IMR-90 (cell line): ENCODE results near the gene TBC1D22A. TPM values are rescaled to one million over a fixed set of nuclear protein-coding genes. Genes with fewer than 3 reads are reported as not detected.

Experiments used
- ATAC-seq: fragments of 200-7000 bp; cut with Tn5 transposase; 2 replicates; pipeline ENCODE4 v1.9.1; 2020; ENCODE audit warnings: low read depth, mild to moderate bottlenecking, moderate library complexity
- BruUV-seq: library from RNA; stranded (reverse); fragments of 400-500 nt; replicated peaks from 2 replicates; lab custom pipeline; 2021; lab: Mats Ljungman, UMichigan
- CTCF ChIA-PET: fragments of 300-600 bp; formaldehyde crosslinking; extraction: SDS; loops from one replicate; lab custom pipeline; 2021; ENCODE audit warnings: antibody characterized with exemption; lab: Yijun Ruan, JAX
- POLR2A ChIA-PET: fragments of 300-600 bp; sonication (Branson Sonifier 250); formaldehyde crosslinking; loops from one replicate; lab custom pipeline; 2022; ENCODE audit warnings: antibody characterized with exemption; ENCODE audit not compliant: unreplicated experiment; lab: Charles Lee
- DNase-seq: peaks from one replicate; pipeline ENCODE4 v3.0.0; 2013
- H2AFZ ChIP-seq: replicated peaks from 2 replicates; pipeline ENCODE3; 2013; ENCODE audit warnings: low read length, mild to moderate bottlenecking; ENCODE audit not compliant: poor library complexity
- H2AK5ac ChIP-seq: 2 replicates; pipeline ENCODE4 v1.6.1; 2013; ENCODE audit warnings: low read depth, low read length, inconsistent platforms
- H2AK9ac ChIP-seq: replicated peaks from 2 replicates; pipeline ENCODE3; 2013; ENCODE audit warnings: mild to moderate bottlenecking, low read depth, low read length, moderate library complexity; ENCODE audit not compliant: poor library complexity
- H2BK120ac ChIP-seq: 2 replicates; pipeline ENCODE4 v1.6.1; 2013; ENCODE audit warnings: low read depth, low read length, inconsistent platforms
- H2BK15ac ChIP-seq: 3 replicates; pipeline ENCODE4 v1.6.1; 2013; ENCODE audit warnings: low read depth, low read length, inconsistent platforms
- H2BK20ac ChIP-seq: 2 replicates; pipeline ENCODE4 v1.6.1; 2013; ENCODE audit warnings: low read depth, mild to moderate bottlenecking, inconsistent platforms, low read length, moderate library complexity
- H2BK5ac ChIP-seq: 2 replicates; pipeline ENCODE4 v1.6.1; 2013; ENCODE audit warnings: mild to moderate bottlenecking, low read depth, low read length, inconsistent platforms; ENCODE audit not compliant: poor library complexity, severe bottlenecking
- H3K14ac ChIP-seq: replicated peaks from 2 replicates; pipeline ENCODE4 v1.6.1; 2013; ENCODE audit warnings: low read depth, low read length, inconsistent platforms
- H3K18ac ChIP-seq: 2 replicates; pipeline ENCODE4 v1.6.1; 2013; ENCODE audit warnings: low read depth, low read length, control low read depth
- H3K23ac ChIP-seq: 2 replicates; pipeline ENCODE4 v1.6.1; 2013; ENCODE audit warnings: low read depth, low read length, inconsistent platforms
- H3K27ac ChIP-seq: 2 replicates; pipeline ENCODE4 v1.5.1; 2013; ENCODE audit warnings: mild to moderate bottlenecking, control low read depth, low read length; ENCODE audit not compliant: insufficient read depth
- H3K27me3 ChIP-seq: 2 replicates; pipeline ENCODE4 v1.6.1; 2013; ENCODE audit warnings: low read length; ENCODE audit not compliant: control insufficient read depth, insufficient read depth
- H3K36me3 ChIP-seq: 2 replicates; pipeline ENCODE4 v1.6.1; 2013; ENCODE audit warnings: low read length, mixed read lengths; ENCODE audit not compliant: control insufficient read depth, insufficient read depth
- H3K4ac ChIP-seq: 2 replicates; pipeline ENCODE4 v1.6.1; 2013; ENCODE audit warnings: low read depth, low read length, inconsistent platforms
- H3K4me1 ChIP-seq: 2 replicates; pipeline ENCODE4 v1.6.1; 2013; ENCODE audit warnings: low read length, mixed read lengths; ENCODE audit not compliant: control insufficient read depth, insufficient read depth
- H3K4me2 ChIP-seq: 2 replicates; pipeline ENCODE4 v1.6.1; 2013; ENCODE audit warnings: low read depth, mild to moderate bottlenecking, control low read depth, low read length, moderate library complexity
- H3K4me3 ChIP-seq: 2 replicates; pipeline ENCODE4 v1.5.1; 2013; ENCODE audit warnings: low read depth, mild to moderate bottlenecking, control low read depth, low read length, moderate library complexity; ENCODE audit not compliant: insufficient read depth
- H3K56ac ChIP-seq: 2 replicates; pipeline ENCODE4 v1.6.1; 2013; ENCODE audit warnings: low read length, inconsistent platforms; ENCODE audit not compliant: insufficient read depth; ENCODE audit errors: extremely low read depth
- H3K79me1 ChIP-seq, 2 experiments: 2 replicates each; pipeline ENCODE4 v1.6.1; 2013; ENCODE audit warnings: low read length in 2 of 2, inconsistent platforms in 1 of 2, low read depth in 1 of 2
- H3K9ac ChIP-seq: 2 replicates; pipeline ENCODE4 v1.6.1; 2013; ENCODE audit warnings: low read depth, low read length, control low read depth
- H3K9me1 ChIP-seq: 2 replicates; pipeline ENCODE4 v1.6.1; 2013; ENCODE audit warnings: low read length, inconsistent platforms; ENCODE audit not compliant: insufficient read depth
- H3K9me3 ChIP-seq: 2 replicates; pipeline ENCODE4 v1.6.1; 2013; ENCODE audit warnings: low read length; ENCODE audit not compliant: control insufficient read depth, insufficient read depth
- H4K20me1 ChIP-seq: 2 replicates; pipeline ENCODE4 v1.6.1; 2013; ENCODE audit warnings: low read length, inconsistent platforms; ENCODE audit not compliant: insufficient read depth
- H4K5ac ChIP-seq: 2 replicates; pipeline ENCODE4 v1.6.1; 2013; ENCODE audit warnings: mild to moderate bottlenecking, low read depth, low read length, control low read depth
- H4K8ac ChIP-seq, 2 experiments: 2 replicates each; pipeline ENCODE4 v1.6.1; 2013; ENCODE audit warnings: low read depth in 2 of 2, low read length in 2 of 2, control low read depth in 1 of 2, inconsistent platforms in 1 of 2
- H4K91ac ChIP-seq: 2 replicates; pipeline ENCODE4 v1.6.1; 2013; ENCODE audit warnings: low read depth, low read length, inconsistent platforms; ENCODE audit not compliant: insufficient read depth
- BHLHE40 ChIP-seq: fragments of 150-350 bp; IDR thresholded peaks from 2 replicates; pipeline ENCODE4 v1.6.1; 2016; ENCODE audit warnings: mild to moderate bottlenecking, low read depth, low read length
- CEBPB ChIP-seq: IDR thresholded peaks from 2 replicates; pipeline ENCODE4 v1.6.1; 2012; ENCODE audit warnings: low read depth, low read length, improper control_type of control experiment
- CHD1 ChIP-seq: IDR thresholded peaks from 2 replicates; pipeline ENCODE4 v1.6.1; 2012; ENCODE audit warnings: low read depth, low read length, improper control_type of control experiment
- CTCF ChIP-seq: conservative IDR thresholded peaks from 2 replicates; pipeline ENCODE4 v1.5.1; 2012; ENCODE audit warnings: mild to moderate bottlenecking, low read depth, low read length, improper control_type of control experiment
- ELK1 ChIP-seq: fragments of 150-350 bp; IDR thresholded peaks from 2 replicates; pipeline ENCODE4 v1.6.1; 2016; ENCODE audit warnings: low read depth, mild to moderate bottlenecking, low read length, moderate library complexity, borderline replicate concordance
- FOS ChIP-seq: fragments of 150-350 bp; IDR thresholded peaks from 2 replicates; pipeline ENCODE4 v1.6.1; 2016; ENCODE audit warnings: low read depth, low read length
- MAFK ChIP-seq: IDR thresholded peaks from 2 replicates; pipeline ENCODE4 v1.6.1; 2012; ENCODE audit warnings: low read depth, low read length, improper control_type of control experiment
- MAZ ChIP-seq: IDR thresholded peaks from 2 replicates; pipeline ENCODE4 v1.6.1; 2012; ENCODE audit warnings: low read depth, mild to moderate bottlenecking, low read length, improper control_type of control experiment, moderate library complexity, borderline replicate concordance
- MXI1 ChIP-seq: IDR thresholded peaks from 2 replicates; pipeline ENCODE4 v1.6.1; 2012; ENCODE audit warnings: low read depth, mild to moderate bottlenecking, low read length, moderate library complexity, borderline replicate concordance
- NFE2L2 ChIP-seq: fragments of 150-350 bp; IDR thresholded peaks from 2 replicates; pipeline ENCODE4 v1.6.1; 2016; ENCODE audit warnings: low read depth, mild to moderate bottlenecking, low read length
- POLR2A ChIP-seq: IDR thresholded peaks from 2 replicates; pipeline ENCODE4 v1.6.1; 2012; ENCODE audit warnings: mild to moderate bottlenecking, low read depth, low read length
- RAD21 ChIP-seq: IDR thresholded peaks from 2 replicates; pipeline ENCODE4 v1.6.1; 2012; ENCODE audit warnings: low read length, improper control_type of control experiment
- RCOR1 ChIP-seq: IDR thresholded peaks from 2 replicates; pipeline ENCODE4 v1.6.1; 2012; ENCODE audit warnings: mild to moderate bottlenecking, low read length, improper control_type of control experiment; ENCODE audit not compliant: insufficient replicate concordance
- RFX5 ChIP-seq: IDR thresholded peaks from 2 replicates; pipeline ENCODE4 v1.8.0; 2012; ENCODE audit warnings: low read depth, mild to moderate bottlenecking, low read length, moderate library complexity
- SMC3 ChIP-seq: fragments of 150-350 bp; IDR thresholded peaks from 2 replicates; pipeline ENCODE4 v1.6.1; 2016; ENCODE audit warnings: low read depth, mild to moderate bottlenecking, antibody characterized with exemption, low read length, moderate library complexity
- USF2 ChIP-seq: fragments of 150-350 bp; IDR thresholded peaks from 2 replicates; pipeline ENCODE4 v1.6.1; 2017; ENCODE audit warnings: mild to moderate bottlenecking, antibody characterized with exemption, low read length, low read depth
- WGBS, 2 experiments: methylation state at CpG; one replicate each; pipeline versions ENCODE4 v1.1.5 to v1.1.7; 2013; ENCODE audit warnings: missing lambda C conversion rate in 2 of 2; ENCODE audit not compliant: insufficient read length in 1 of 2; ENCODE audit errors: extremely low coverage in 2 of 2; 5-methylcytosine and 5-hydroxymethylcytosine counted together
- dilution Hi-C: fragments of 300-500 bp; cut with HindIII; formaldehyde crosslinking; loops from one replicate; pipeline ENCODE4 v1.14.3; 2018; ENCODE audit warnings: low sequenced_read_pairs; ENCODE audit not compliant: unreplicated experiment
- in situ Hi-C: fragments of 300-500 bp; cut with MboI; formaldehyde crosslinking; loops from 3 replicates; pipeline ENCODE4 v1.14.3; 2019; ENCODE audit warnings: low sequenced_read_pairs, inconsistent platforms, mixed read lengths
- intact Hi-C: fragments of 100-400 bp; cut with micrococcal nuclease; formaldehyde crosslinking; loops from 2 replicates; pipeline ENCODE4 v1.10.0; 2022
- polyA plus RNA-seq, 3 experiments: library from polyadenylated mRNA; depleted of rRNA; stranded (reverse); fragments of >200 nt; gene quantifications; 2 replicates each; pipeline ENCODE4 v1.2.3, GENCODE V29; 2012; ENCODE audit warnings: low replicate concordance in 1 of 3
- total RNA-seq: library from RNA; depleted of rRNA; stranded (reverse); fragments of >200 nt; gene quantifications from 2 replicates; pipeline ENCODE4 v1.2.3, GENCODE V29; 2012

The TBC1D22A gene
- total and polyA plus RNA-seq, 2 of the 4 experiments (the other 2 are of a cell fraction), result 9.0 to 16.7 TPM

GRCh38 chr22:46769706-46770105 lies 7.3 kb downstream of the TBC1D22A start:
- no TSS peak for BruUV-seq
- peaks cover 14% of the 10 kb centered on the region for H3K4me1 ChIP-seq
- no peak overlapping the region for H3K56ac ChIP-seq
- H3K14ac ChIP-seq, result no peak overlapping the region
- H2AFZ ChIP-seq, result no peak overlapping the region
- CTCF ChIA-PET, result no interaction called here
- H3K4me3 ChIP-seq, result no peak overlapping the region
- ATAC-seq, result no peak
- no peaks in the 10 kb centered on the region for H3K27me3 ChIP-seq
- no peak overlapping the region for H2BK20ac ChIP-seq
- no peak overlapping the region for H4K91ac ChIP-seq
- no peak overlapping the region for H2BK15ac ChIP-seq
- H2AK9ac ChIP-seq, result no peak overlapping the region
- peaks cover 30% of the 10 kb centered on the region for H4K20me1 ChIP-seq
- dilution Hi-C loops (no loop called here), intact Hi-C loops (no loop called here), in situ Hi-C loops (no loop called here)
- WGBS, 2 experiments, result no CpG with 5 or more reads among the region's 6 CpGs
- H4K8ac ChIP-seq, result no peak overlapping the region
- H3K4ac ChIP-seq, result no peak overlapping the region
- no peak overlapping the region for H4K5ac ChIP-seq
- H2AK5ac ChIP-seq, result no peak overlapping the region
- no peak for DNase-seq
- no peak overlapping the region for H3K9ac ChIP-seq
- H2BK120ac ChIP-seq, result no peak overlapping the region
- H3K79me1 ChIP-seq, result peaks cover 18 to 74% of the 10 kb centered on the region in 2 experiments
- no peaks in the 10 kb centered on the region for H3K9me3 ChIP-seq
- peaks cover 1% of the 10 kb centered on the region for H3K36me3 ChIP-seq
- no peak overlapping the region for H2BK5ac ChIP-seq
- H3K4me2 ChIP-seq, result no peak overlapping the region
- no peak overlapping the region for H3K27ac ChIP-seq
- TF ChIP-seq ELK1 (no peak), RFX5 (no peak), CTCF (no peak), FOS (no peak), SMC3 (no peak), CEBPB (no peak), USF2 (no peak), NFE2L2 (no peak), BHLHE40 (no peak), RAD21 (no peak), POLR2A (no peak), MXI1 (no peak), MAZ (no peak), RCOR1 (no peak), MAFK (no peak), CHD1 (no peak)
- no peak overlapping the region for H3K23ac ChIP-seq
- peaks cover 20% of the 10 kb centered on the region for H3K9me1 ChIP-seq
- POLR2A ChIA-PET, result no interaction called here
- H3K18ac ChIP-seq, result no peak overlapping the region
